EL (cell line): Measurements from ENCODE around the gene TP53BP1.

Source experiments
- DNase-seq: peaks from one replicate; pipeline ENCODE4 v3.0.0-alpha.2; 2016

The TP53BP1 gene

GRCh38 chr15:43517354-43518196 lies 24.6 kb upstream of the TP53BP1 start, which contains the start of gene MAP1A:
Gene MAP1A (plus strand): TSS chr15:43517608. CDS start chr15:43521474, 3,866 bp downstream.
- DNase-seq, result peak; percentile 58

- DNase-seq, result peak; percentile 54
Measured at GRCh38 chr15:43516801-43517353, 23.9 kb upstream of the TP53BP1 start.

- DNase-seq, result peak; percentile 57
Measured at GRCh38 chr15:43516185-43516584, 23.2 kb upstream of the TP53BP1 start.

- DNase-seq, result no peak
Measured at GRCh38 chr15:43515741-43516140, 22.8 kb upstream of the TP53BP1 start.

GRCh38 chr15:43514241-43515057 lies 21.5 kb upstream of the TP53BP1 start:
- peak; percentile 30 for DNase-seq

GRCh38 chr15:43513550-43513949 lies 20.6 kb upstream of the TP53BP1 start:
- DNase-seq, result peak; percentile 13

- DNase-seq, result peak; percentile 16
Measured at GRCh38 chr15:43511012-43511885, 18.3 kb upstream of the TP53BP1 start.

- peak; percentile 99 for DNase-seq
Measured at GRCh38 chr15:43510200-43511011, 17.4 kb upstream of the TP53BP1 start.

- no peak for DNase-seq
Measured at GRCh38 chr15:43509660-43510199, 16.8 kb upstream of the TP53BP1 start.

- peak; percentile 16 for DNase-seq
Measured at GRCh38 chr15:43508991-43509659, 16.2 kb upstream of the TP53BP1 start.

- DNase-seq, result no peak
Measured at GRCh38 chr15:43508421-43508820, 15.5 kb upstream of the TP53BP1 start.

GRCh38 chr15:43505738-43506137 lies 12.8 kb upstream of the TP53BP1 start:
- peak; percentile 30 for DNase-seq

- DNase-seq, result no peak
Measured at GRCh38 chr15:43499635-43500034, 6.7 kb upstream of the TP53BP1 start.

- DNase-seq, result no peak
Measured at GRCh38 chr15:43498990-43499389, 6.0 kb upstream of the TP53BP1 start.

- no peak for DNase-seq
Measured at GRCh38 chr15:43493703-43494472, 932 bp upstream of the TP53BP1 start.

GRCh38 chr15:43492266-43492665 lies 690 bp downstream of the TP53BP1 start:
- DNase-seq, result no peak

- no peak for DNase-seq
Measured at GRCh38 chr15:43489191-43489590, 3.8 kb downstream of the TP53BP1 start.

GRCh38 chr15:43488790-43489189 lies 4.2 kb downstream of the TP53BP1 start:
- no peak for DNase-seq

GRCh38 chr15:43487271-43487895 lies 5.6 kb downstream of the TP53BP1 start:
- DNase-seq, result no peak
